Amniotic epithelial cell (primary cell): ENCODE data around the gene NR1H2.
"Not testable (repeated sequence)": the region's sequence is repeated elsewhere in the genome, so short reads cannot be mapped to it uniquely, and the experiment has no call there.

Experiments used
- DNase-seq: peaks from one replicate; pipeline ENCODE4 v3.0.0-alpha.2; 2010; ENCODE audit warnings: low read depth

NR1H2 gene

GRCh38 chr19:50344661-50345318, 31.5 kb upstream of the NR1H2 start:
- no peak for DNase-seq

GRCh38 chr19:50347089-50347581, 29.1 kb upstream of the NR1H2 start:
- DNase-seq, result not testable (repeated sequence)

GRCh38 chr19:50349277-50350057, 26.8 kb upstream of the NR1H2 start:
- no peak for DNase-seq

DNA sequence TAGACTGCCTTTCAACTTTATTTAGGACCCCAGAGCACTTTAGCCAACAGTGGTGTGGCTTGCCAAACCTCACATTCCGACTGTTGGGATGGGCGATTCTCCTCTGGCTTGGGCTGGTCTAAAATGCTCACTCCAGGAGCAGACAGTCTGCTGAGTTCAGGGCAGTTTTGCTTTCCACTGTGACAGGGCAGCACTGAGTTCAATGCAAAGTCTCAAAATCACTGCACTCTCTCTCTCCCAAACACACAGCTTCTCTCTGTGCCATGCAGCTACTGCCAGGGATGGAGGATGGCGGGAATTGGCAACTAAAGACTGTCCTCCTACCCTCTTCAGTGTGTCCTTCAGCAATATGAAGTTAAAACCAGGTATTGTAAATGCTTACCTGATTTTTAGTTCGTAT, 24.0 kb upstream of the NR1H2 start:
- no peak for DNase-seq

DNA sequence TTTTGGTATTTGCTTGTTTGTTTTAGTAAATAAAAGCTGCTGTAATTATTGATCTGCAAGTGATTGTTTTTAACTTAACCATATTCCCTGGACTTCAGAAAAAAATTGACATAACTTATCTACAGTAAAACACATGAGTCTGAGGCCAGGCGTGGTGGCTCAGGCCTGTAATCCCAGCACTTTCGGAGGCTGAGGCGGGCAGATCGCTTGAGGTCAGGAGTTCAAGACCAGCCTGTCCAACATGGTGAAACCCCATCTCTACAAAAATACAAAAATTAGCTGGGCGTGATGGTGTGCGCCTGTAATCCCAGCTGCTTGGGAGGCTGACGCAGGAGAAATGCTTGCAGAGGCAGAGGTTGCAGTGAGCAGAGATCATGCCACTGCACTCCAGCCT, 22.8 kb upstream of the NR1H2 start:
- not testable (repeated sequence) for DNase-seq

DNA sequence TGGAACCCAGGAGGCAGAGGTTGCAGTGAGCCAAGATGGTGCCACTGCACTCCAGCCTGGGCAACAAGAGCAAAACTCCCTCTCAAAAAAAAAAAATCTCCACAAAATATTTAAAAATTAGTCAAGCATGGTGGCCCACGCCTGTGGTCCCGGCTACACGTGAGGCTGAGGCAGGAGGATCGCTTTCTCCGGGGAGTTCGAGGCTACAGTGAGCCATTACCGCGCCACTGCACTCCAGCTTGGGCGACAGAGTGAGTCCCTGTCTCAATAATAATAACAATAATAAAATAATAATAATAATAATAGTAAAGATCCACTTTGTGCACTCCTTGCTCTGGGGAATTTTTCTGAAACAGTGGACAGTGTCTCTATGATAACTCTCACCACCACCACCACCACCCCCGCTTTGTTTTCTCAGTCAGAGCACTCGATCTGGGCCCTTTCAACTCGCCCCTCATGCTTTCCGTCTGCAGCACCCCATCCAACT, 19.5 kb upstream of the NR1H2 start:
- DNase-seq, result no peak

DNA sequence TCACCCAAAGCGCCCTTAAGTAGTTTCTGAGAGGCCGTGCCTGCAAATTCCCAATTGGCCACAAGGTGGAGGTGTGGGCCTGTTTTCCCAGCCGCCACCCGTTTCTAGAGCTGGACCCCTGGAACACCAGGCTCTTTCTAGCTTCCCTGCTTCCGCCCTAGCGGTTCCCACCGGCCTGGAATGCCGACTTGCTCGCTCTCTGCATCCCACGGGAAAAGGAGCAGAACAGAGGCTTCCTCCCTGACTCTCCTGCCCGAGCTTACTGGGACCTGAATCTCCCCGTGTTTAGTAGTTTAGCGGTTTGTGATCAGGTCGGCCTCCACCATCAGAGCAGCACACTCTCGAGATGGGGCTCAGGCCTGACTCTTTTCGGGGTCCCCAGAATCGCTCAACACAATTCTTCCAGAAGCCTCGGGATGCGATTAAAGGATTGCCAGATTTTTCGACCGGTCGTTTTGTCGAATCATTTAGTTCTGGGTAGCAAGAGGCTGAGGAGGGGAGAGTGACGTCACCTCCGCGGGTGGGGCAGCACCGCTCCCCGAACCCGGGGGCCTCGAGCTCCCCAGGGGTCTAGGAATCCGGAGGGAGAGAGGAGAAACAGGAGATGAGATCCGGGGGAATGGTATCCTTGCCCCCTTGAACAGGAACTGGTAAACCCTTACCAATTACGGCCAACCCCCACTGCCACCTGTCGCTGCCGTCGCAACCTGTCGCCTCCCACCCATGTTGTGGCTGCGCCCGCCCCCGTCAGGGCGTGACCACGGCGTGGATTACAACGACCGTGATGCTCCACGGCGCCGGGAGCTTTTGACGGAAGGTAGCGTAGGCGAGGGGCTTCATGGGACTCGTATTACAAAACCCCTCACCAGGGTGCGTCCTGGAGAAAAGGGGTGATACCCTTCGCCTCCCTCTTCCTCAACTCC, 18.8 kb upstream of the NR1H2 start:
- DNase-seq, result peak; percentile 35

DNA sequence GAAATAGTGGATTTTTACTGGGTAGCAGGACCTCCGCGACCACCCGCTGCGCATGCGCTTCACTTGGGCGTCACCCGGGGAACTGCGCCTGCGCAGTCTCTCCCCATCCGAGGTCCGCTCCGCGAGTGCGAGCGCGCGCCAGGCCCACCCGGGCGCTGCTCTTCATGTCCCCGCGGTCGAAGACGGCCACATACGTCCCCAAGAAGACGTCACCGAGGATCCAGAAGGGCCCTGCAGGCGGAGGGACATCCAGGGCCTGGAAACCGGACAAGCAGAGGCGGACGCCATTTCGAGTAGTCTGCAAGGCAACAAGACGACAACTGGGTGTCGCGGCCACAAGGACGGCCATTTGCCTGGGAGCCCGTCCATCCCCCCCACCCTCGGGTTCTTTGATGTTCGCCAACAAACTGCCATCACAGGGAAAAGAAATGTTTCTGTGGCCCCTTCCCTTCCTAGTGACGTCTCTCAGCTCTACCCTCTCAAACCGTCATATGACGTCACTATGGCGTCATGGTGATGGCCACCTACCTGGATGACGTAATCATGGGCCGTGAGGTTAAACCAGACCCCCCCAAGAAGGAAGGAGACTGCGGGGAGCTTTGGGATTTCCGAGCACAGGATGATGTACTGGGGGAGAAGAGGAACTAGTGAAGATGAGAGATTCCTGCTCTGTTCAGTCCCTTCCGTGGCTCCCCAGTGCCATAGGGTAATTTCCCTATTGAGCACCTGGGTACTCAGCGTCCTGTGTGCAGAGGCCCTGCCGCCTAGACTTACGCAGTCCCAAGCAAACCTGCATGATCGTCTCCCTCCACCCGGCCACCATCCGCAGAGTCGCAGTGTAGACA, 17.6 kb upstream of the NR1H2 start:
- DNase-seq, result peak; percentile 17

DNA sequence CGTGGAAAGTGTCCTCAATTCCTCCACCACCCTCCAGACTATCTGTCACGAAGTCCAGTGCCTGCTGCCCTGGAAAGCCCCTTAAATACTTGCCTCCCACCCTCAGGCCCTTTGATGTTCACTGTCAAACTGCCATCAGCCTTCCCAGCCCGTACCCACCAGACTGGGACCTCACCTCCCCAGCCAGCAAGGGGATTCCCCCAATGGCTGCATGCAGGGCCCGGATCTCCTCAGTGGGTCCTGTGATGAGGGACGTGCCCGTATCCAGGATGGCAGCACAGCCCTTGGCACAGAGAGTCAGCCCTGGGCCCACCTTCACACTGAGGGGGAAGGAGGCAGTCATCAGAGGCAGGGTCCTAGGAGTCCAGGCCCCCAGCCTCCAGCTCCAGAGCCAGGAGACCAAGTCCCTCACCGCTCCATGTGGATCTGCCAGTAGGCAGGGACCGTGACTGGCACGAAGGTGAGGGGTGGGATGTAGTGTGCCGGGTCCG, 16.9 kb upstream of the NR1H2 start:
- DNase-seq, result no peak

DNA sequence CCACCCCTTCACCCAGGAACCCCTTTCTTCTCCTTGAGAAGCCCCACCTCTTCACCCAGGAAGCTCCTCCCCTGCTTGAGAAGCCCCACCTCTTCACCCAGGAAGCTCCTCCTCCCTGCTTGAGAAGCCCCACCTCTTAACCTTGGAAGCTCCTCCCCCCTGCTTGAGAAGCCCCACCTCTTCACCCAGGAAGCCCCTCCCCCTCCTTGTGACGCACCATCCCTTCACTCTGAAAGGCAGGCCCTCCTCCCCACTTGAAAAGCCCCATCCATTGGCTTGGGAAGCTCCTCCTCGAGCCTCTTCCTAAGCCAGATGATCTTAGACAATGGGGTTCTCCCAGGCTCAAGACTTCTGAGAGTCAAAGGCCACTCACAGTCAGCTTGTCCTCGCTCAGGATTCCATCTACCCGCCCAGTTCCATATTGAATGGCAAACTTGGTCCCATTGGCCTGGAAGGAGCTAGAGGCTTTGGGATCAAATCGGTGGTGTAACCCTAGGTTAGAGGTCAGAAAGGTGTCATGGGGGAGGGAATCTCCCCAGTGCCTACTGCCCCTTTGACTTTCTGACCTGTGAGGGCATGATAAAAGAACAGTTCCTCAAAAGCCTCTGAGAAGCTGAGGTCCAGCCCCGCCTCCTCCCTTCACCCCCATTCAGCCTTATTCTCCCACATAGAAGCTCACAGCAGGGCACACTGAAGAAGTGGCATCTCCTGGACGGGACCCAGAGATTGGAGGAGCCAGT, 14.8 kb upstream of the NR1H2 start:
- DNase-seq, result no peak

DNA sequence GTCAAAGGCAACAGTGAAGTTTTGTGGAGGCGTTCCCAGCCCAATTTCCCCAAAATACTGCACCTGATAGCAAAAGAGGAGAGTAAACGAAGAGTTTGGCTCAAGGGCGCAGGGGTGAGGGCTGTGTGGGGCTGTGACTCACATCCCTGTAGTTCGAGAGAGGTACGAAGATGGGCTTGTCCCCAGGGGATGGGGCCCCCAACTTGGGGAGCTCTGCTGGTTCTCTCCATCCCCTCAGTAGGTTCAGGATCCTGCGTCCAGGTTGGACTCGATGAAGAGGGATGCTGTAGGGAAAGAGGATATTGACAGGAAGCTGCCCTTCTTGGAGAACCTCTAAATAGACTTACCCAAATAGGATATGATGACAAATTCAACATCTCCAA, 14.2 kb upstream of the NR1H2 start:
- DNase-seq, result no peak

DNA sequence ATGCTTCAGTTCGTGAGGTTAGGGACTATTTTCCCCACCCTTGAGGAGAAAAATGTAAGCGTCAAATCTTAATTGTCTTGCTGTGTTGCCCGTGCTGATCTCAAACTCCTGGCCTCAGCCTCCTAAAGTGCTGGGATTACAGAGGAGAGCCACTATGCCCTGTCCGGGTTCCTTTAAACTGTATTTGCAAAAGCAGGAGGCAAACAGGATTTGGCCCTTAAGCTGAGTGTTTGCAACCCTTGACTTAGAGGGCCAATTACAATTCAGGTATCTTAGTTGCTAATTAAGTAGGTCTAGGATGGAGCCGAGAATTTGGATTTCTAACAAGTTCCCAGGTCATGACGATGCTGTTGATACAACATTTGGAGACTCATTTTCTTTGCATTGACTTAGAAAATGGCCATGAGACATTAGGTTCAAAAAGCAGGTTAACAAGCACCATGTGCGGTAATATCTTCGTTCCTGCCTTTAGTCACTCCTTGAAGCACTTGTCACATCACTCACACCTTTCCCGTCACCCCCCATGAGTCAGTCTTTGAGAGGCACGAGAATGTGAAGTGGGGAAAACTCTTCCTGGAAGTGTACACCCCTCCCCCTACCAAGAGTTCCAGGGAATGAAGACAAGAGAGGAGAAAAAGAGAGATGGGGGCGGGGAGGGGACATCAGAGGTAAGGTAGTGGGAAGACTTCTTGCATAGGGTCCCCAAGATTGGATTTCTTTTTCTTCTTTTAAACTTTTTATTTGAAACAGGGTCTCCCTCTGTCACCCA, 13.4 kb upstream of the NR1H2 start:
- no peak for DNase-seq

GRCh38 chr19:50365434-50366306, 10.6 kb upstream of the NR1H2 start, which contains the start of gene NAPSA:
TSS of gene NAPSA (minus strand) at chr19:50365639. CDS start at chr19:50365621, 18 bp downstream.
- DNase-seq, result no peak

DNA sequence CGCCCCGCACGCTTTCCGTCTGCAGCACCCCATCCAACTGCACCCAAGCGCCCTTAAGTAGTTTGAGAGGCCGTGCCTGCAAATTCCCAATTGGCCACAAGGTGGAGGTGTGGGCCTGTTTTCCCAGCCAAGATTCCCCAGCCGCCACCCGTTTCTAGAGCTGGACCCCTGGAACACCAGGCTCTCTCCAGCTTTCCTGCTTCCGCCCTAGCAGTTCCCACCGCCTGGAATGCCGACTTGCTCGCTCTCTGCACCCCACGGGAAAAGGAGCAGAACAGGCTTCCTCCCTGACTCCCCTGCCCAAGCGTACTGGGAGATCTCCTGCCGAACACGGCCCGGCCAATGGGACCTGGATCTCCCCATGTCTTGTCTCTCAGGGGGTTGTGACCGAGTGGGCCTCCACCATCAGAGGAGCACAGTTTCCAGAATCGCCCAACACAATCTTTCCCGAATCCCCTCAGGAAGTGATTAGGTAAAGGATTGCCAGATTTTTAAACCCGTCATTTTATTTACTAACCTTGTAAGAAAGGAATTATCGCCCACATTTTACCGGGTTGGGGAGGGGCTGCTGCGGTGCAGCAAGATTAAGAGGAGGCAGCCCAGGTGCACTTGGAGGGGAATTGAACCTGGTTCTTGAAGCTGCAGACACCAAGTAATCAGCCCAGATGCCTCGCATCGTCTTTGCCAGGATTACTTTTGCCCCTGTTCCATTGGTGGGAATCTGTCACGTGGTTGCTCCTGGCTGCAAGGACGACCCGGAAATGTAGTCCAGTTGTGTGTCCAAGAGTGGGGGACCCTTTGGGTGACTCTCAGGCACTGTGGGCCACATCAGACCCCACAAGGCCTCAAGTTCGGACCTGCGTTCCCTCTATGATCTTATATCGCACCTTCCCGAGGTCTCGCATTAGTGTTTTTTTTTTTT, 7.3 kb upstream of the NR1H2 start:
- DNase-seq, result peak; percentile 86

- no peak for DNase-seq
Measured at GRCh38 chr19:50371914-50372475, 4.3 kb upstream of the NR1H2 start.

GRCh38 chr19:50377051-50377461, 799 bp downstream of the NR1H2 start:
- DNase-seq, result no peak

DNA sequence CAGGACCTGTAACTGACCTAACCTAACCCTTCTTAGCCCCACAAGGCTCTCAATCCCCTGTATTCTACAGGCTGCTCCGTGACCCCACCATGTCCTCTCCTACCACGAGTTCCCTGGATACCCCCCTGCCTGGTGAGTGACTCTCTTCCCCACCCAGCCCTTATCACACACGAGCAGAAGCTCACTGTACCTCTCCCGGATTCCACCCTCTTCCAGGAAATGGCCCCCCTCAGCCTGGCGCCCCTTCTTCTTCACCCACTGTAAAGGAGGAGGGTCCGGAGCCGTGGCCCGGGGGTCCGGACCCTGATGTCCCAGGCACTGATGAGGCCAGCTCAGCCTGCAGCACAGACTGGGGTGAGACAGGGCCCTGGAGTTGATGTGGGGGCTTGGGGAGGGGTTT, 1.3 kb downstream of the NR1H2 start:
- DNase-seq, result no peak
